Right atrium auricular region (tissue), 2 donors: ENCODE results near the gene LRP11. TPM values are rescaled to one million over a fixed set of nuclear protein-coding genes. Genes with fewer than 3 reads are reported as not detected.

ENCODE experiments used
- DNase-seq: peaks from one replicate; pipeline ENCODE4 v3.0.0-alpha.2; 2019; ENCODE audit warnings: low spot score
- H3K27ac ChIP-seq, 2 donors: fragments of 200-600 bp; sonication (generic); 1 replicate in 1 of 2; 2 replicates in 1 of 2; pipeline ENCODE4 v1.5.1; 2016 to 2019
- H3K27me3 ChIP-seq, 2 donors: fragments of 200-600 bp; sonication (generic); one replicate each; pipeline versions ENCODE4 v1.5.1 to v1.6.0; 2017 to 2019
- H3K36me3 ChIP-seq: fragments of 200-600 bp; sonication (generic); one replicate; pipeline ENCODE4 v1.5.1; 2016
- H3K4me1 ChIP-seq, 2 donors: fragments of 200-600 bp; sonication (generic); one replicate each; pipeline versions ENCODE4 v1.5.1 to v1.6.0; 2017 to 2019
- H3K4me3 ChIP-seq, 2 donors: fragments of 200-600 bp; sonication (generic); 1 replicate in 1 of 2; 2 replicates in 1 of 2; pipeline ENCODE4 v1.5.1; 2017 to 2019; ENCODE audit warnings: mild to moderate bottlenecking in 1 of 2, moderate library complexity in 1 of 2
- H3K9me3 ChIP-seq, 2 donors: fragments of 200-600 bp; sonication (generic); one replicate each; pipeline ENCODE4 v1.5.1; 2019
- total RNA-seq, 2 donors: library from RNA; depleted of rRNA; stranded (reverse); fragments of >200 nt; gene quantifications; one replicate each; pipeline ENCODE4 v1.1.0, GENCODE V29; 2016
- TF ChIP-seq, protein P1 (sequence below), 2 donors: fragments of 200-600 bp; sonication (generic); IDR thresholded peaks; one replicate each; pipeline ENCODE4 v1.5.1; 2019; ENCODE audit warnings: antibody characterized with exemption in 2 of 2

LRP11 gene
- total RNA-seq, 2 donors from 2014 or later, result 17.0 to 25.7 TPM

DNA sequence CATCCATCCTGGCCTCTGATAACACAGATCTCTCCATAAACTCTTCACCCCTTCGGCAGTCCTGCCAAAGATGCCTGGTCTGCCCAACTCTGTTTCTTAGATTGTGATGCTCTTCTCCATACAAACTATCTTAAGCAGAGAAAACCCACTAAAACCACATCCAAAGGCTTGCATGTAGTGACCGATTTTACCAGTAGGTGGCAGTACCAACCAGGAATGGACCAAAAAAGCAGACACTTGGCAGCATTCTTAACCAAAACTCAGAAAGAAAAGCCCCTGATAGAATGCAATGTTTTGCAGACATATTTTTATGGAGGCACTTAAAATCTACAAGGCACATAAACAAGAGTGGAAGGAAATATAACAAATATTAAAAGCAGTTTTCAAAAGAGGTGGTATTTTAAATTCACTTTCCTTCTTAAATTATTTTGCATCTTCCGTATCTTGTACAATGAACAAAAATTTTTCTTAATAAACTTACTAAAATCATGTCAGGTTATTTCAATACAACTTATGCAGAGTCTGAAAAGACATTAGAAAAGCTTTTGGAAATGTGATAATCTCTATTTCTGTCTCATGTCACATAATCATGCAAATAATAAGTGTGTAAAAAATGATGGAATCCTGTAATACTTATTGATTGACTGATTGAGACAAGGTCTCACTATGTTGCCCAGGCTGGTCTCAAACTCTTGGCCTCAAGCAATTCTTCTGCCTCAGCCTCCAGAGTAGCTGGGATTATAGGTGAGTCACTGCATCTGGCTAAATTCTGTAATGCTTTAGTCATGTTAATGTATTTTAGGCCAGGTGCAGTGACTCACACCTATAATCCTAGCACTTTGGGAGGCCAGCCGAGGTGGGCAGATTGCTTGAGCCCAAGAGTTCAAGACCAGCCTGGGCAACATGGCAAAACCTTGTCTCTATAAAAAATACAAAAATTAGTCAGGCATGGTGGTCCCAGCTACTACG lies 29.4 kb downstream of the LRP11 start:
- H3K27me3 ChIP-seq, result no peaks in the 10 kb centered on the region
- H3K4me3 ChIP-seq, result no peak overlapping the region
- no peak overlapping the region for H3K27ac ChIP-seq
- H3K36me3 ChIP-seq, result no peaks in the 10 kb centered on the region
- peak; percentile 77 for DNase-seq
- no peaks in the 10 kb centered on the region for H3K9me3 ChIP-seq
- H3K4me1 ChIP-seq, result no peaks in the 10 kb centered on the region
- TF ChIP-seq, protein P1, sequence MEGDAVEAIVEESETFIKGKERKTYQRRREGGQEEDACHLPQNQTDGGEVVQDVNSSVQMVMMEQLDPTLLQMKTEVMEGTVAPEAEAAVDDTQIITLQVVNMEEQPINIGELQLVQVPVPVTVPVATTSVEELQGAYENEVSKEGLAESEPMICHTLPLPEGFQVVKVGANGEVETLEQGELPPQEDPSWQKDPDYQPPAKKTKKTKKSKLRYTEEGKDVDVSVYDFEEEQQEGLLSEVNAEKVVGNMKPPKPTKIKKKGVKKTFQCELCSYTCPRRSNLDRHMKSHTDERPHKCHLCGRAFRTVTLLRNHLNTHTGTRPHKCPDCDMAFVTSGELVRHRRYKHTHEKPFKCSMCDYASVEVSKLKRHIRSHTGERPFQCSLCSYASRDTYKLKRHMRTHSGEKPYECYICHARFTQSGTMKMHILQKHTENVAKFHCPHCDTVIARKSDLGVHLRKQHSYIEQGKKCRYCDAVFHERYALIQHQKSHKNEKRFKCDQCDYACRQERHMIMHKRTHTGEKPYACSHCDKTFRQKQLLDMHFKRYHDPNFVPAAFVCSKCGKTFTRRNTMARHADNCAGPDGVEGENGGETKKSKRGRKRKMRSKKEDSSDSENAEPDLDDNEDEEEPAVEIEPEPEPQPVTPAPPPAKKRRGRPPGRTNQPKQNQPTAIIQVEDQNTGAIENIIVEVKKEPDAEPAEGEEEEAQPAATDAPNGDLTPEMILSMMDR (IDR thresholded peaks at IDR 0.05), result peak; percentile 90 to 95

GRCh38 chr6:149833651-149834050 lies 30.5 kb downstream of the LRP11 start:
- no peak for DNase-seq
- no peak overlapping the region for H3K4me3 ChIP-seq
- no peaks in the 10 kb centered on the region for H3K36me3 ChIP-seq
- no peaks in the 10 kb centered on the region for H3K9me3 ChIP-seq
- H3K27ac ChIP-seq, result no peak overlapping the region
- no peaks in the 10 kb centered on the region for H3K4me1 ChIP-seq
- no peaks in the 10 kb centered on the region for H3K27me3 ChIP-seq
- TF ChIP-seq, protein P1 (IDR thresholded peaks at IDR 0.05), result no peak

- no peaks in the 10 kb centered on the region for H3K36me3 ChIP-seq
- TF ChIP-seq, protein P1 (IDR thresholded peaks at IDR 0.05), result no peak
- DNase-seq, result no peak
- no peaks in the 10 kb centered on the region for H3K27me3 ChIP-seq
- no peak overlapping the region for H3K4me3 ChIP-seq
- no peaks in the 10 kb centered on the region for H3K4me1 ChIP-seq
- H3K27ac ChIP-seq, result no peak overlapping the region
- H3K9me3 ChIP-seq, result no peaks in the 10 kb centered on the region
Observed at GRCh38 chr6:149831308-149831820, 32.8 kb downstream of the LRP11 start.

DNA sequence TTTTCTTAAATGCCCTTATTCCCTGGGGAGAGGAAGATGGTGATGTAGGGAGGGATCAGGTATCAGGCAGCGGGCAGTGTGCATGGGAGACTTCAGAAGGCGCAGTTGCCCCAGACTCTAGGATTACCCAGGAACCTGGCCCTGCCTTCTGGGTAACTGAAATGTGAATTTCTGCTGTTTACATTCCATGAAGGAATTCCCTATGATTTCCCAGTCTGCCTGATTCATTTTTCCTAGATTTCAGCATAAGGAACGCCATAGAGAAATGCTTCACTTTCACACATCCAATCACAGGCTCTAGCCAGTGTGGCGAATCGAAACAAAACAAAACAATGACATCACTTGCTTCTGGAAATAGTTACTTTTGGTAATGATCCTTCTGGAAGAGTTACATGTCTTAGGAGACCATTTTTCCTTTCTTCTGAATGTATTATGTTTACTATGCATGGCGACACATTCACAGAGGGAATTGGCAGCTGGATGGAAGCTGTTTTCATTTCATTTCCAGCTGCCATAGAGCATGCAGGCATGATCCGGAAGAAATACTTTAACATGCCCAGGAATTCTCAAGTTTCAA lies 33.3 kb downstream of the LRP11 start:
- H3K27me3 ChIP-seq, result no peaks in the 10 kb centered on the region
- TF ChIP-seq, protein P1 (IDR thresholded peaks at IDR 0.05), result no peak
- H3K4me1 ChIP-seq, result no peaks in the 10 kb centered on the region
- H3K9me3 ChIP-seq, result no peaks in the 10 kb centered on the region
- H3K36me3 ChIP-seq, result no peaks in the 10 kb centered on the region
- no peak for DNase-seq
- no peak overlapping the region for H3K4me3 ChIP-seq
- H3K27ac ChIP-seq, result no peak overlapping the region

DNA sequence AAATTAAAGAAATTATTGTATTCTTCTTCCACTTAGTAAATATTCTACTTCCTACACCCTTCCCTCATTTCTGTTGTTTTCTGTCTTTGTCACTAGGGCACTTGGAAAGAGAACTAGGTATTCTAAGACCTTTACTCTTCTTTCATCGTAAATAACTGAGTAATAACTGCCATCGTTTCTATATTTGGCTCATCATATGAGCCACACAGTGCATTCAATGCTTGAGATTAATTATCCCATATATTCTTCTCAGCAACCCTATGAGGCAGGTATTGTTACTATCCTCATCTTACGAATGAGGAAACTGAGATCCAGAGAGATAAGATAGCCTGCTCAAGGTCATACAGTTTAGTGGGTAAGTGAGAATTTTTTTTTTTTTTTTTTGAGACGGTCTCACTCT lies 38.9 kb downstream of the LRP11 start:
- DNase-seq, result no peak
- no peaks in the 10 kb centered on the region for H3K36me3 ChIP-seq
- H3K9me3 ChIP-seq, result no peaks in the 10 kb centered on the region
- H3K4me1 ChIP-seq, result no peaks in the 10 kb centered on the region
- H3K27me3 ChIP-seq, result no peaks in the 10 kb centered on the region
- TF ChIP-seq, protein P1 (IDR thresholded peaks at IDR 0.05), result no peak
- no peak overlapping the region for H3K27ac ChIP-seq
- no peak overlapping the region for H3K4me3 ChIP-seq
